ENCODE measurements around the gene CSRP2.

Gene CSRP2

GRCh38 chr12:76890151-76891143 is 11.6 kb upstream of the CSRP2 start:
- no peak for DNase-seq

GRCh38 chr12:76888775-76889174 is 10.0 kb upstream of the CSRP2 start:
- no peak for DNase-seq

- no peak for DNase-seq
Observed at GRCh38 chr12:76883811-76884210, 5.0 kb upstream of the CSRP2 start.

- no peak for DNase-seq
Observed at GRCh38 chr12:76883151-76883550, 4.3 kb upstream of the CSRP2 start.

GRCh38 chr12:76882367-76882766 is 3.5 kb upstream of the CSRP2 start:
- no peak for DNase-seq

- no peak for DNase-seq
Observed at GRCh38 chr12:76881142-76881541, 2.3 kb upstream of the CSRP2 start.

GRCh38 chr12:76880519-76881023 is 1.8 kb upstream of the CSRP2 start:
- DNase-seq: no peak

GRCh38 chr12:76879710-76880518 is 1.1 kb upstream of the CSRP2 start:
- peak; percentile 80 for DNase-seq

GRCh38 chr12:76878099-76878898 is 520 bp downstream of the CSRP2 start:
- peak; percentile 67 for DNase-seq

- no peak for DNase-seq
Observed at GRCh38 chr12:76876696-76877229, 2.1 kb downstream of the CSRP2 start.

GRCh38 chr12:76874491-76875190 is 4.2 kb downstream of the CSRP2 start:
- DNase-seq: peak; percentile 7

- no peak for DNase-seq
Observed at GRCh38 chr12:76874027-76874426, 4.8 kb downstream of the CSRP2 start.

- no peak for DNase-seq
Observed at GRCh38 chr12:76872415-76872814, 6.4 kb downstream of the CSRP2 start.

GRCh38 chr12:76871742-76872141 is 7.1 kb downstream of the CSRP2 start:
- no peak for DNase-seq

- DNase-seq: no peak
Observed at GRCh38 chr12:76871082-76871481, 7.7 kb downstream of the CSRP2 start.

GRCh38 chr12:76866726-76867125 is 12.1 kb downstream of the CSRP2 start:
- no peak for DNase-seq

- DNase-seq: no peak
Observed at GRCh38 chr12:76866151-76866567, 12.7 kb downstream of the CSRP2 start.

- DNase-seq: no peak
Observed at GRCh38 chr12:76864791-76865400, 13.9 kb downstream of the CSRP2 start.

GRCh38 chr12:76863837-76864236 is 15.0 kb downstream of the CSRP2 start:
- no peak for DNase-seq

GRCh38 chr12:76863005-76863670 is 15.7 kb downstream of the CSRP2 start:
- no peak for DNase-seq

- no peak for DNase-seq
Observed at GRCh38 chr12:76860256-76860655, 18.6 kb downstream of the CSRP2 start.

All from NCI-H510A treated with DMSO at 0.1 percent for 48 hours (cell line).